Common myeloid progenitor, CD34-positive (primary cell): Measurements from ENCODE around the gene GLRA2.

ENCODE experiments used
- CTCF ChIA-PET: fragments of 350-600 bp; sonication (Branson Sonifier 250); formaldehyde crosslinking; loops from one replicate; lab custom pipeline; 2021; ENCODE audit warnings: antibody characterized with exemption; lab: Charles Lee
- POLR2A ChIA-PET: fragments of 350-600 bp; sonication (Branson Sonifier 250); formaldehyde crosslinking; loops from one replicate; lab custom pipeline; 2021; ENCODE audit warnings: antibody characterized with exemption; lab: Charles Lee
- DNase-seq, 3 donors: peaks; one replicate each; pipeline versions ENCODE4 v3.0.0 to v3.0.0-alpha.2; 2013
- H3K27ac ChIP-seq, 2 experiments: 1 replicate in 1 of 2; 2 replicates in 1 of 2; pipeline ENCODE4 v1.7.0; 2013; ENCODE audit warnings: inconsistent platforms in 2 of 2, low read length in 2 of 2, mild to moderate bottlenecking in 2 of 2, low read depth in 1 of 2, moderate library complexity in 1 of 2; ENCODE audit not compliant: severe bottlenecking in 2 of 2, insufficient read depth in 1 of 2, poor library complexity in 1 of 2
- H3K27me3 ChIP-seq, 5 experiments: replicated peaks in 2 of 5; 1 replicate in 3 of 5; 2 replicates in 2 of 5; pipeline versions ENCODE4 v1.6.1 to v1.7.0; 2013; ENCODE audit warnings: low read length in 4 of 5, mild to moderate bottlenecking in 2 of 5, moderate library complexity in 2 of 5, inconsistent platforms in 1 of 5; ENCODE audit not compliant: insufficient read depth in 5 of 5, control insufficient read depth in 4 of 5
- H3K36me3 ChIP-seq, 4 experiments: 1 replicate in 2 of 4; 2 replicates in 2 of 4; pipeline versions ENCODE4 v1.6.1 to v1.7.0; 2013; ENCODE audit warnings: low read length in 3 of 4, control low read depth in 1 of 4, mild to moderate bottlenecking in 1 of 4; ENCODE audit not compliant: control insufficient read depth in 4 of 4, insufficient read depth in 4 of 4
- H3K4me1 ChIP-seq, 4 experiments: 1 replicate in 3 of 4; 2 replicates in 1 of 4; pipeline versions ENCODE4 v1.6.1 to v1.7.1; 2013; ENCODE audit warnings: low read length in 3 of 4, mild to moderate bottlenecking in 3 of 4, control low read depth in 1 of 4, inconsistent platforms in 1 of 4, moderate library complexity in 1 of 4; ENCODE audit not compliant: control insufficient read depth in 4 of 4, insufficient read depth in 4 of 4; ENCODE audit errors: control extremely low read depth in 1 of 4
- H3K4me3 ChIP-seq, 7 experiments: 1 replicate in 4 of 7; 2 replicates in 3 of 7; pipeline versions ENCODE4 v1.5.1 to v1.7.0; 2013; ENCODE audit warnings: mild to moderate bottlenecking in 7 of 7, low read length in 6 of 7, moderate library complexity in 6 of 7, inconsistent platforms in 2 of 7, low read depth in 2 of 7, control low read depth in 1 of 7; ENCODE audit not compliant: insufficient read depth in 4 of 7, control insufficient read depth in 1 of 7; ENCODE audit errors: extremely low read depth in 1 of 7
- H3K9me3 ChIP-seq, 5 experiments: 1 replicate in 4 of 5; 2 replicates in 1 of 5; pipeline versions ENCODE4 v1.6.1 to v1.7.1; 2013; ENCODE audit warnings: low read length in 4 of 5, mild to moderate bottlenecking in 2 of 5, inconsistent platforms in 1 of 5, low read depth in 1 of 5, moderate library complexity in 1 of 5; ENCODE audit not compliant: control insufficient read depth in 4 of 5, insufficient read depth in 2 of 5; ENCODE audit errors: control extremely low read depth in 1 of 5
- WGBS: methylation state at CpG from one replicate; pipeline ENCODE4 v1.1.5; 2013; ENCODE audit not compliant: insufficient coverage; 5-methylcytosine and 5-hydroxymethylcytosine counted together

The GLRA2 gene

GRCh38 chrX:14779580-14779979 lies 250.2 kb downstream of the GLRA2 start:
- Histone ChIP-seq H3K27me3 (no peaks in the 10 kb centered on the region), H3K27ac (no peak overlapping the region), H3K4me3 (no peak overlapping the region), H3K4me1 (no peaks in the 10 kb centered on the region), H3K36me3 (no peaks in the 10 kb centered on the region), H3K9me3 (no peaks in the 10 kb centered on the region)
- CTCF ChIA-PET: no interaction called here
- WGBS: no CpG with 5 or more reads among the region's 1 CpG
- POLR2A ChIA-PET: no interaction called here
- no peak for DNase-seq
